Gastroesophageal sphincter (tissue), 3 donors: ENCODE results near the gene CCDC197.

Source experiments
- CTCF ChIP-seq, 4 experiments: fragments of 200-600 bp in 2 of 4; fragments of 450-650 bp in 2 of 4; sonication (generic) in 1 of 4; IDR thresholded peaks; one replicate each; pipeline ENCODE4 v1.5.1; 2017 to 2019; ENCODE audit warnings: antibody characterized with exemption in 4 of 4, mild to moderate bottlenecking in 2 of 4, moderate library complexity in 2 of 4
- EP300 ChIP-seq: sonication (generic); formaldehyde crosslinking; IDR thresholded peaks from one replicate; pipeline ENCODE4 v1.6.1; 2017; ENCODE audit warnings: antibody characterized with exemption, mild to moderate bottlenecking
- POLR2A ChIP-seq, 2 donors: fragments of 450-650 bp; IDR thresholded peaks; one replicate each; pipeline ENCODE4 v1.6.1; 2017; ENCODE audit warnings: antibody characterized with exemption in 2 of 2, mild to moderate bottlenecking in 2 of 2, moderate library complexity in 1 of 2
- POLR2AphosphoS5 ChIP-seq: sonication (generic); formaldehyde crosslinking; IDR thresholded peaks from one replicate; pipeline ENCODE4 v1.6.1; 2017; ENCODE audit warnings: antibody characterized with exemption

- TF ChIP-seq CTCF (IDR thresholded peaks at IDR 0.05) (no peak), EP300 (no peak), POLR2AphosphoS5 (no peak), POLR2A (IDR thresholded peaks at IDR 0.05) (no peak)
Observed at GRCh38 chr14:94043756-94044475, 46.8 kb downstream of the CCDC197 start.
